ENCODE measurements around the gene USP34. TPM values are rescaled to one million over a fixed set of nuclear protein-coding genes. Genes with fewer than 3 reads are reported as not detected.

Gene USP34
- total RNA-seq, 1 experiment from 2014 or later = 76.3 TPM

DNA sequence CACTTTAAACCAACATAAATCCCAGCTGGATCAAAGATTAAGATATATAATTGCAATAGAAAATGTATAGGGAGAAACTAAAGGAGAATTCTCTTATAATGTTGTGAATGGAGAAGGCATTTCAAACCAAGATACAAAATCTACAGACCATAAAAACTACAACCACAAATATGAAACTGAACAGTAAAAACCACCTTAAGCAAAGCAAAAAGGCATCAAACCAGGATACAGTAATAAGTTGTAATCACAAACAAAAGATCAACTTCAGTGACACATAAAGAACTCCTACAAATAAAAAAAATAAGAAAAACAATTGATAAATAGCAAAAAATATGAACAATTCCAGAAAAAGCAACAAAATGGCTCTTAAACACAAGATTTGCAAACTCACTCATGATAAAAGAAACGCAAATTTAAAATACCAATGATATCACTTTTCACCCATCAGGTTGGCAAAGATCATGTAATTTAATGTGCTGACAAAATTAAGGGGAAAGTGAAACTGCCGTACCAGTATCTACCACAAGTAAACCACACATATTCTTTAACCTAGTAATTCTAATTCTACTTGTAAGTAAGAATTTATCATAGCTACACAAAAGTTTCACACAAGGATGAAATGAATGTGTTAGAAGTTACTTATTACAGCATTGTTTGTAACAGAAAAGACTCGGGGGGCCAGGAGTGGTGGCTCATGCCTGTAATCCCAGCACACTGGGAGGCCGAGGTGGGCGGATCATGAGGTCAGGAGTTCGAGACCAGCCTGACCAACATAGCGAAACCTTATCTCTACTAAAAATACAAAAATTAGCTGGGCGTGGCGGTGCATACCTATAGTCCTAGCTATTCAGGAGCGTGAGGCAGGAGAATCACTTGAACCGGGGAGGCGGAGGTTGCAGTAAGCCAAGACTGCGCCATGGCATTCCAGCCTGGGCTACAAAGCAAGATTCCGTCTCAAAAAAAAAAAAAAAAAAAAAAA, 101.9 kb downstream of the USP34 start:
- ChIA-PET RAD21 (ENCODE audit: low non-redundant PET in 1 of 2, low total read pairs in 2 of 2, uncharacterized antibody in 2 of 2, unreplicated experiment in 2 of 2) (no interaction called here), CTCF (no interaction called here)
- H3K27ac ChIP-seq (ENCODE audit: low read depth, low read length) = no peak overlapping the region

GRCh38 chr2:61367177-61367576, 103.7 kb downstream of the USP34 start:
- no peak for ATAC-seq
- intact Hi-C loops (cut with micrococcal nuclease) = no loop called here
- H2AFZ ChIP-seq (ENCODE audit: low read depth, low read length, poor library complexity, severe bottlenecking) = no peak overlapping the region
- peaks cover 4 to 6% of the 10 kb centered on the region in 2 experiments; a peak in 3 of 4 replicates for H3K36me3 ChIP-seq (ENCODE audit: control insufficient read depth in 1 of 2, insufficient read depth in 2 of 2, low read length in 2 of 2)
- H3K9ac ChIP-seq (ENCODE audit: low read length) = no peak overlapping the region
- no peak overlapping the region for H3K4me2 ChIP-seq (ENCODE audit: low read length)
- no peaks in the 10 kb centered on the region for H3K9me2 ChIP-seq (ENCODE audit: insufficient read depth)
- ChIA-PET CTCF (no interaction called here), RAD21 (ENCODE audit: low non-redundant PET in 1 of 2, low total read pairs in 2 of 2, uncharacterized antibody in 2 of 2, unreplicated experiment in 2 of 2) (no interaction called here), POLR2A (no interaction called here)
- DNase-seq (ENCODE audit: low read depth, low spot score) = no peak
- H3K4me3 ChIP-seq (replicated peaks in 1 of 2; ENCODE audit: low read depth in 1 of 2, low read length in 2 of 2) = no peak overlapping the region
- no peaks in the 10 kb centered on the region for H3K27me3 ChIP-seq (ENCODE audit: insufficient read depth, low read length)
- H3K27ac ChIP-seq (ENCODE audit: low read depth, low read length) = no peak overlapping the region
- no peaks in the 10 kb centered on the region; the same call in 1 of the 2 replicates for H4K20me1 ChIP-seq (ENCODE audit: insufficient read depth)
- no peaks in the 10 kb centered on the region for H3K4me1 ChIP-seq (ENCODE audit: control insufficient read depth in 1 of 2, insufficient read depth in 2 of 2, low read length in 2 of 2)
- peaks cover 63% of the 10 kb centered on the region for H3K79me2 ChIP-seq (ENCODE audit: insufficient read depth, low read length)
- BruUV-seq (replicated peaks) = no TSS peak
- H3K9me3 ChIP-seq (ENCODE audit: control insufficient read depth in 1 of 2, insufficient read depth in 1 of 2, low read depth in 1 of 2, low read length in 2 of 2) = no peaks in the 10 kb centered on the region
- no peak for TF ChIP-seq ATF3 (IDR thresholded peaks at IDR 0.05)
- TF ChIP-seq SRF (IDR thresholded peaks at IDR 0.05; ENCODE audit: low read depth) = no peak
- TF ChIP-seq FOSL1 (IDR thresholded peaks at IDR 0.05; ENCODE audit: low read depth) = no peak
- no peak for TF ChIP-seq POLR2A (IDR thresholded peaks at IDR 0.05; ENCODE audit: borderline replicate concordance, extremely low read depth, insufficient read depth, insufficient read length)
- TF ChIP-seq EZH2phosphoT487 (IDR thresholded peaks at IDR 0.05; ENCODE audit: borderline replicate concordance) = no peak
- TF ChIP-seq REST (IDR thresholded peaks at IDR 0.05; ENCODE audit: low read depth) = no peak
- TF ChIP-seq ZBTB33 (IDR thresholded peaks at IDR 0.05; ENCODE audit: extremely low read depth, insufficient replicate concordance, low read length) = no peak
- no peak for TF ChIP-seq MAX (IDR thresholded peaks at IDR 0.05)
- no peak for TF ChIP-seq YY1 (IDR thresholded peaks at IDR 0.05; ENCODE audit: extremely low read depth, insufficient replicate concordance, low read depth, low read length)
- TF ChIP-seq JUND (IDR thresholded peaks at IDR 0.05) = no peak

More for the DNA sequence above, 101.9 kb downstream of the USP34 start:
- Histone ChIP-seq H3K79me2 (ENCODE audit: insufficient read depth, low read length) (peaks cover 64% of the 10 kb centered on the region), H3K9me3 (ENCODE audit: control insufficient read depth in 1 of 2, insufficient read depth in 1 of 2, low read depth in 1 of 2, low read length in 2 of 2) (no peaks in the 10 kb centered on the region), H3K36me3 (ENCODE audit: control insufficient read depth in 1 of 2, insufficient read depth in 2 of 2, low read length in 2 of 2) (peaks cover 9 to 14% of the 10 kb centered on the region in 2 experiments; a peak in 2 of 4 replicates), H3K9ac (ENCODE audit: low read length) (no peak overlapping the region), H3K4me1 (ENCODE audit: control insufficient read depth in 1 of 2, insufficient read depth in 2 of 2, low read length in 2 of 2) (no peaks in the 10 kb centered on the region), H3K27me3 (ENCODE audit: insufficient read depth, low read length) (no peaks in the 10 kb centered on the region), H3K4me3 (replicated peaks in 1 of 2; ENCODE audit: low read depth in 1 of 2, low read length in 2 of 2) (no peak overlapping the region), H3K9me2 (ENCODE audit: insufficient read depth) (no peaks in the 10 kb centered on the region), H3K4me2 (ENCODE audit: low read length) (no peak overlapping the region), H2AFZ (ENCODE audit: low read depth, low read length, poor library complexity, severe bottlenecking) (no peak overlapping the region), H4K20me1 (ENCODE audit: insufficient read depth) (no peaks in the 10 kb centered on the region; the same call in 1 of the 2 replicates)
- intact Hi-C loops (cut with micrococcal nuclease) = no loop called here
- ATAC-seq (no peak), DNase-seq (ENCODE audit: low read depth, low spot score) (no peak)
- no TSS peak for BruUV-seq (replicated peaks)
- POLR2A ChIA-PET = no interaction called here
- TF ChIP-seq ZFX (IDR thresholded peaks at IDR 0.05) = no peak
- TF ChIP-seq ATF3 (IDR thresholded peaks at IDR 0.05) = no peak
- no peak for TF ChIP-seq TCF7L2 (IDR thresholded peaks at IDR 0.05; ENCODE audit: borderline replicate concordance, extremely low read depth, insufficient read depth, insufficient read length)

Measured in HCT116 (cell line).